Endothelial cell of umbilical vein (primary cell): ENCODE measurements around the gene RHOF. TPM values are rescaled to one million over a fixed set of nuclear protein-coding genes. Genes with fewer than 3 reads are reported as not detected.

ENCODE experiments used
- BruUV-seq: library from RNA; stranded (reverse); fragments of 400-500 nt; replicated peaks from 2 replicates; lab custom pipeline; 2021; lab: Mats Ljungman, UMichigan
- CTCF ChIA-PET: fragments of 300-600, 350-600 bp; sonication (Branson Sonifier 250); formaldehyde crosslinking; loops from one replicate; lab custom pipeline; 2021; ENCODE audit warnings: antibody characterized with exemption, inconsistent platforms; lab: Charles Lee
- POLR2A ChIA-PET: fragments of 300-600, 350-600 bp; sonication (Branson Sonifier 250); formaldehyde crosslinking; loops from one replicate; lab custom pipeline; 2021; ENCODE audit warnings: antibody characterized with exemption, inconsistent platforms; lab: Charles Lee
- DNase-seq: peaks from one replicate; pipeline ENCODE4 v3.0.0-alpha.2; 2011; ENCODE audit warnings: low read depth, low spot score
- FAIRE-seq: peaks from 2 replicates; lab custom pipeline; 2011; peaks lifted over from hg19 to GRCh38; lab: Jason Lieb, UNC
- H2AFZ ChIP-seq: 2 replicates; pipeline ENCODE4 v1.6.0; 2012; ENCODE audit warnings: low read depth, low read length, control low read depth, inconsistent platforms
- H3K27ac ChIP-seq: 2 replicates; pipeline ENCODE4 v1.5.1; 2011; ENCODE audit warnings: low read depth, mild to moderate bottlenecking, control low read depth, low read length, moderate library complexity; ENCODE audit not compliant: insufficient read depth
- H3K27me3 ChIP-seq, 2 experiments: 2 replicates each; pipeline versions ENCODE4 v1.6.0 to v1.6.1; 2011; ENCODE audit warnings: low read length in 2 of 2, mixed read lengths in 1 of 2; ENCODE audit not compliant: control insufficient read depth in 2 of 2, insufficient read depth in 2 of 2
- H3K36me3 ChIP-seq, 2 experiments: 2 replicates in 1 of 2; 3 replicates in 1 of 2; pipeline ENCODE4 v1.5.1; 2011; ENCODE audit warnings: low read length in 2 of 2, mild to moderate bottlenecking in 1 of 2, moderate library complexity in 1 of 2; ENCODE audit not compliant: control insufficient read depth in 2 of 2, insufficient read depth in 2 of 2; ENCODE audit errors: extremely low read depth in 1 of 2
- H3K4me1 ChIP-seq: 3 replicates; pipeline ENCODE4 v1.5.1; 2011; ENCODE audit warnings: mild to moderate bottlenecking, low read length; ENCODE audit not compliant: control insufficient read depth, insufficient read depth; ENCODE audit errors: extremely low read depth
- H3K4me2 ChIP-seq: 2 replicates; pipeline ENCODE4 v1.6.1; 2011; ENCODE audit warnings: low read length, control low read depth, mixed read lengths; ENCODE audit not compliant: insufficient read depth
- H3K4me3 ChIP-seq, 3 experiments: fragments of 200-600 bp in 1 of 3; sonication (generic), shearing (Covaris generic) in 1 of 3; replicated peaks in 1 of 3; 2 replicates each; pipeline ENCODE4 v1.5.1; 2011 to 2016; ENCODE audit warnings: control low read depth in 3 of 3, low read length in 3 of 3, mild to moderate bottlenecking in 2 of 3, inconsistent platforms in 1 of 3, low read depth in 1 of 3, moderate library complexity in 1 of 3; ENCODE audit not compliant: insufficient read depth in 1 of 3
- H3K79me2 ChIP-seq: 2 replicates; pipeline ENCODE4 v1.6.0; 2012; ENCODE audit warnings: low read length, inconsistent platforms; ENCODE audit not compliant: control insufficient read depth, insufficient read depth
- H3K9ac ChIP-seq: replicated peaks from 2 replicates; pipeline ENCODE3; 2011; ENCODE audit warnings: low read length, control low read depth; ENCODE audit not compliant: insufficient read depth; ENCODE audit errors: extremely low read depth
- H3K9me1 ChIP-seq: replicated peaks from 3 replicates; pipeline ENCODE4 v1.6.0; 2011; ENCODE audit warnings: mild to moderate bottlenecking, low read length; ENCODE audit not compliant: control insufficient read depth, insufficient read depth; ENCODE audit errors: extremely low read depth
- H3K9me3 ChIP-seq: replicated peaks from 2 replicates; pipeline ENCODE4 v1.5.1; 2012; ENCODE audit warnings: low read length, inconsistent platforms; ENCODE audit not compliant: control insufficient read depth, insufficient read depth
- H4K20me1 ChIP-seq: replicated peaks from 2 replicates; pipeline ENCODE3; 2011; ENCODE audit warnings: mild to moderate bottlenecking, low read length; ENCODE audit not compliant: control insufficient read depth, insufficient read depth; ENCODE audit errors: extremely low read depth
- EZH2 ChIP-seq: IDR thresholded peaks from 2 replicates; pipeline ENCODE4 v1.6.1; 2012; ENCODE audit warnings: borderline replicate concordance, low read depth, mild to moderate bottlenecking, moderate library complexity, low read length, inconsistent platforms; ENCODE audit not compliant: severe bottlenecking
- FOS ChIP-seq: IDR thresholded peaks from 2 replicates; pipeline ENCODE4 v1.6.1; 2011; ENCODE audit warnings: mild to moderate bottlenecking, low read length, moderate library complexity, borderline replicate concordance; ENCODE audit not compliant: insufficient read depth
- GATA2 ChIP-seq: IDR thresholded peaks from 2 replicates; pipeline ENCODE4 v1.7.0; 2011; ENCODE audit warnings: low read depth, mild to moderate bottlenecking, moderate library complexity, mixed read lengths, low read length; ENCODE audit not compliant: insufficient read length, insufficient read depth
- JUN ChIP-seq: IDR thresholded peaks from 2 replicates; pipeline ENCODE4 v1.6.1; 2011; ENCODE audit warnings: borderline replicate concordance, low read depth; ENCODE audit not compliant: insufficient read length, insufficient read depth
- MYC ChIP-seq: IDR thresholded peaks from one replicate; pipeline ENCODE4 v1.6.1; 2011; ENCODE audit warnings: mild to moderate bottlenecking, low read depth, low read length
- POLR2A ChIP-seq: IDR thresholded peaks from 2 replicates; pipeline ENCODE4 v1.6.1; 2012; ENCODE audit warnings: low read depth, mild to moderate bottlenecking, control low read depth, low read length
- POLR2AphosphoS5 ChIP-seq: IDR thresholded peaks from 2 replicates; pipeline ENCODE4 v1.6.1; 2012; ENCODE audit warnings: low read depth, mild to moderate bottlenecking, control low read depth, low read length, moderate library complexity; ENCODE audit not compliant: insufficient read depth
- dilution Hi-C: fragments of 300-500 bp; cut with MboI; formaldehyde crosslinking; loops from one replicate; pipeline ENCODE4 v1.15.0; 2019; ENCODE audit warnings: low sequenced_read_pairs; ENCODE audit not compliant: extremely low pct_ligation_motif_present
- intact Hi-C: fragments of 100-400 bp; cut with micrococcal nuclease; formaldehyde crosslinking; loops from one replicate; pipeline ENCODE4 v1.10.0; 2022
- polyA plus RNA-seq, 4 experiments: library from polyadenylated mRNA; depleted of rRNA in 3 of 4; stranded (reverse) in 3 of 4; unstranded in 1 of 4; fragments of >200 nt; gene quantifications; 2 replicates each; pipeline versions ENCODE4 v1.2.1 to v1.2.3, GENCODE V29; 2011 to 2012; ENCODE audit warnings: missing spikeins in 1 of 4
- total RNA-seq: library from RNA; stranded (reverse); gene quantifications from 2 replicates; pipeline ENCODE4 v1.2.3, GENCODE V29; 2021
- TF ChIP-seq, protein P1 (sequence below), 2 donors: IDR thresholded peaks; 1 replicate in 1 of 2; 2 replicates in 1 of 2; pipeline ENCODE4 v1.5.1; 2011; ENCODE audit warnings: low read length in 2 of 2, mild to moderate bottlenecking in 2 of 2, moderate library complexity in 2 of 2, control low read depth in 1 of 2, inconsistent platforms in 1 of 2, low read depth in 1 of 2; ENCODE audit not compliant: insufficient read depth in 1 of 2; ENCODE audit errors: extremely low read depth in 1 of 2
- TF ChIP-seq, protein P2 (sequence below): IDR thresholded peaks from 2 replicates; pipeline ENCODE4 v1.6.1; 2011; ENCODE audit not compliant: insufficient read depth, insufficient read length

RHOF gene
- total and polyA plus RNA-seq, 2 donors (not counting 3 experiments of a cell fraction or from before 2014, with no cell fraction given) = 9.3 to 22.3 TPM

DNA sequence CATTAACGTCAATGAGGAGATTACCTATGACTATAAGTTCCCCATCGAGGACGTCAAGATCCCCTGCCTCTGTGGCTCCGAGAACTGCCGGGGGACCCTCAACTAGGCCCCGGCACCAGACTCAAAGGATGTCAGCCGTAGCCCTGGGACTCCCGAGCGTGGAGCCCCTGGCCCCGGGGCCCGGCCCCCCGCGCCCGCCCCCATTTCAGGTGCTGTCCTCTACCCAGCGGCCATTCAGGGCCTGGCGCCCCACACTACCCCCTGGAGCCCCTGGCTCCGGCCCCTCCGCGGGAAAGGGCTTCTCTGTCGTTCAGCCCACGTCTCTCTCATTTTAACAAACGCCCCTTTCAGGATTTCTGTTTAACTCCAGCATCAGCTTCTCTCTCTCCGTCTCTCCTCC, 36.6 kb upstream of the RHOF start:
- no peaks in the 10 kb centered on the region for H3K9me3 ChIP-seq
- peaks cover 12 to 37% of the 10 kb centered on the region in 2 experiments for H3K36me3 ChIP-seq
- CTCF ChIA-PET = no interaction called here
- no peaks in the 10 kb centered on the region for H3K4me1 ChIP-seq
- no peak overlapping the region for H3K4me2 ChIP-seq
- H3K4me3 ChIP-seq = no peak overlapping the region
- no peak for DNase-seq
- H3K9me1 ChIP-seq = no peaks in the 10 kb centered on the region
- POLR2A ChIA-PET = no interaction called here
- FAIRE-seq = no peak
- no peak overlapping the region for H3K9ac ChIP-seq
- TF ChIP-seq GATA2 (no peak), FOS (no peak), POLR2A (no peak), JUN (no peak), MYC (no peak), EZH2 (no peak), POLR2AphosphoS5 (no peak)
- TF ChIP-seq, protein P1, sequence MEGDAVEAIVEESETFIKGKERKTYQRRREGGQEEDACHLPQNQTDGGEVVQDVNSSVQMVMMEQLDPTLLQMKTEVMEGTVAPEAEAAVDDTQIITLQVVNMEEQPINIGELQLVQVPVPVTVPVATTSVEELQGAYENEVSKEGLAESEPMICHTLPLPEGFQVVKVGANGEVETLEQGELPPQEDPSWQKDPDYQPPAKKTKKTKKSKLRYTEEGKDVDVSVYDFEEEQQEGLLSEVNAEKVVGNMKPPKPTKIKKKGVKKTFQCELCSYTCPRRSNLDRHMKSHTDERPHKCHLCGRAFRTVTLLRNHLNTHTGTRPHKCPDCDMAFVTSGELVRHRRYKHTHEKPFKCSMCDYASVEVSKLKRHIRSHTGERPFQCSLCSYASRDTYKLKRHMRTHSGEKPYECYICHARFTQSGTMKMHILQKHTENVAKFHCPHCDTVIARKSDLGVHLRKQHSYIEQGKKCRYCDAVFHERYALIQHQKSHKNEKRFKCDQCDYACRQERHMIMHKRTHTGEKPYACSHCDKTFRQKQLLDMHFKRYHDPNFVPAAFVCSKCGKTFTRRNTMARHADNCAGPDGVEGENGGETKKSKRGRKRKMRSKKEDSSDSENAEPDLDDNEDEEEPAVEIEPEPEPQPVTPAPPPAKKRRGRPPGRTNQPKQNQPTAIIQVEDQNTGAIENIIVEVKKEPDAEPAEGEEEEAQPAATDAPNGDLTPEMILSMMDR (IDR thresholded peaks at IDR 0.05; ENCODE audit: extremely low read depth in 1 of 2, insufficient read depth in 1 of 2, low read depth in 1 of 2, low read length in 2 of 2) = no peak
- TF ChIP-seq, protein P2, sequence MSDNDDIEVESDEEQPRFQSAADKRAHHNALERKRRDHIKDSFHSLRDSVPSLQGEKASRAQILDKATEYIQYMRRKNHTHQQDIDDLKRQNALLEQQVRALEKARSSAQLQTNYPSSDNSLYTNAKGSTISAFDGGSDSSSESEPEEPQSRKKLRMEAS = no peak
- no TSS peak for BruUV-seq
- H3K79me2 ChIP-seq = no peaks in the 10 kb centered on the region
- H3K27me3 ChIP-seq = no peaks in the 10 kb centered on the region
- no peaks in the 10 kb centered on the region for H4K20me1 ChIP-seq
- dilution Hi-C loops = no loop called here
- H3K27ac ChIP-seq = no peak overlapping the region
- intact Hi-C loops = loop anchor here (2.0 kb wide), 1 partner anchor 15 kb away; no protein-coding TSS in a partner anchor
- H2AFZ ChIP-seq = no peak overlapping the region
